Osteocyte (in vitro differentiated cells): ENCODE measurements around the gene IL31RA. TPM values are rescaled to one million over a fixed set of nuclear protein-coding genes. Genes with fewer than 3 reads are reported as not detected.
A peak's percentile ranks its signal among the peaks of the same experiment; 100 is the strongest.

Experiments used
- DNase-seq: peaks from one replicate; pipeline ENCODE4 v3.0.0; 2021; ENCODE audit warnings: mixed read lengths; ENCODE audit not compliant: unreplicated experiment; ENCODE audit errors: extremely low spot score
- H3K27ac Mint-ChIP-seq: one replicate; pipeline ENCODE4 v1.8.0; 2021; ENCODE audit warnings: mild to moderate bottlenecking, mixed read lengths; ENCODE audit not compliant: unreplicated experiment
- H3K27me3 Mint-ChIP-seq: one replicate; pipeline ENCODE4 v1.8.0; 2021; ENCODE audit warnings: mixed read lengths; ENCODE audit not compliant: unreplicated experiment
- H3K36me3 Mint-ChIP-seq: one replicate; pipeline ENCODE4 v1.8.0; 2021; ENCODE audit warnings: mixed read lengths; ENCODE audit not compliant: unreplicated experiment
- H3K4me1 Mint-ChIP-seq: one replicate; pipeline ENCODE4 v1.8.0; 2021; ENCODE audit warnings: mixed read lengths; ENCODE audit not compliant: unreplicated experiment
- H3K4me3 Mint-ChIP-seq: one replicate; pipeline ENCODE4 v1.8.0; 2021; ENCODE audit warnings: mild to moderate bottlenecking, moderate library complexity, mixed read lengths; ENCODE audit not compliant: unreplicated experiment
- H3K9me3 Mint-ChIP-seq: one replicate; pipeline ENCODE4 v1.8.0; 2021; ENCODE audit warnings: mixed read lengths; ENCODE audit not compliant: unreplicated experiment
- total RNA-seq: library from RNA; stranded (reverse); gene quantifications from 2 replicates; pipeline ENCODE4 v1.2.1, GENCODE V29; 2021
- TF ChIP-seq, protein P1 (sequence below): fragments of 200-600 bp; sonication (generic); IDR thresholded peaks from 2 replicates; pipeline ENCODE4 v1.5.0; 2021; ENCODE audit warnings: antibody characterized with exemption, mild to moderate bottlenecking, moderate library complexity

The IL31RA gene
- total RNA-seq, 1 donor from 2014 or later, result not detected

DNA sequence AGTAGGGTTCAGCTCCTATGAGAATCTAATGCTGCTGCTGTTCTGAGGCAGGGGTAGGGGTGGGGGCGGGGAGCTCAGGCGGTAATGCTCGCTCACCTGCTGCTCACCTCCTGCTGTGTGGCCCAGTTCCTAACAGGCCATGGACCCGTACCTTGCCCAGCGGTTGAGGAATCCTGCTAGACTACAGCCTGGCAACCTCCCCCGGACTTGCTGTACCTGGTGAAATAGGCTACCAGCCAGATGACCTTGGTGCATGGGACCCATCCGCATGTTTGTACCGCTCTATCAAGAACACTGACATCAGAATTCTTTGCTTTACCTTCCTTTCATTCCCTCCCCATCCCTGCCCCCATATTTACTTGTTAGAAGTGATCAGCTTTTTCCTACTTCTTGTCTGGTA lies 15.3 kb downstream of the IL31RA start:
- TF ChIP-seq, protein P1, sequence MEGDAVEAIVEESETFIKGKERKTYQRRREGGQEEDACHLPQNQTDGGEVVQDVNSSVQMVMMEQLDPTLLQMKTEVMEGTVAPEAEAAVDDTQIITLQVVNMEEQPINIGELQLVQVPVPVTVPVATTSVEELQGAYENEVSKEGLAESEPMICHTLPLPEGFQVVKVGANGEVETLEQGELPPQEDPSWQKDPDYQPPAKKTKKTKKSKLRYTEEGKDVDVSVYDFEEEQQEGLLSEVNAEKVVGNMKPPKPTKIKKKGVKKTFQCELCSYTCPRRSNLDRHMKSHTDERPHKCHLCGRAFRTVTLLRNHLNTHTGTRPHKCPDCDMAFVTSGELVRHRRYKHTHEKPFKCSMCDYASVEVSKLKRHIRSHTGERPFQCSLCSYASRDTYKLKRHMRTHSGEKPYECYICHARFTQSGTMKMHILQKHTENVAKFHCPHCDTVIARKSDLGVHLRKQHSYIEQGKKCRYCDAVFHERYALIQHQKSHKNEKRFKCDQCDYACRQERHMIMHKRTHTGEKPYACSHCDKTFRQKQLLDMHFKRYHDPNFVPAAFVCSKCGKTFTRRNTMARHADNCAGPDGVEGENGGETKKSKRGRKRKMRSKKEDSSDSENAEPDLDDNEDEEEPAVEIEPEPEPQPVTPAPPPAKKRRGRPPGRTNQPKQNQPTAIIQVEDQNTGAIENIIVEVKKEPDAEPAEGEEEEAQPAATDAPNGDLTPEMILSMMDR, result no peak
- no peaks in the 10 kb centered on the region for H3K9me3 Mint-ChIP-seq
- no peaks in the 10 kb centered on the region for H3K27me3 Mint-ChIP-seq

DNA sequence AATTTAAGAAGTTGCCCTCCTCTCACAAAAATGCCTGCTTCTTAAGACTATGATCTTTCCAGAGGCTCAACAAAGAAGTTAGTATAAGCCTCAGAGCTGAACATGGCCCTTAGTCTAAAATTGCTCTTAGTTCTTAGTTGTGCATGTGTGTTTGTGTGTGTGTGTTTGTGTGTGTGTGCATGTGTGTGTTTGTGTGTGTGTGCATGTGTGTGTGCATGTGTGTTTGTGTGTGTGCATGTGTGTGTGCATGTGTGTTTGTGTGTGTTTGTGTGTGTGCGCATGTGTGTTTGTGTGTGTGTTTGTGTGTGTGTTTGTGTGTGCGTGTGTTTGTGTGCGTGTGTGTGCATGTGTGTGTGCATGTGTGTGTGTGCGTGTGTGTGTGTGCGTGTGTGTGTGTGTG lies 15.8 kb downstream of the IL31RA start:
- Mint-ChIP-seq H3K9me3 (no peaks in the 10 kb centered on the region), H3K27ac (no peak overlapping the region), H3K4me1 (peaks cover 14% of the 10 kb centered on the region), H3K4me3 (no peak overlapping the region), H3K27me3 (no peaks in the 10 kb centered on the region), H3K36me3 (no peaks in the 10 kb centered on the region)
- DNase-seq, result no peak
- TF ChIP-seq, protein P1, result no peak

More for the DNA sequence above, 15.3 kb downstream of the IL31RA start:
- Mint-ChIP-seq H3K4me1 (peaks cover 14% of the 10 kb centered on the region), H3K36me3 (no peaks in the 10 kb centered on the region), H3K27ac (no peak overlapping the region), H3K4me3 (no peak overlapping the region)
- DNase-seq, result no peak

DNA sequence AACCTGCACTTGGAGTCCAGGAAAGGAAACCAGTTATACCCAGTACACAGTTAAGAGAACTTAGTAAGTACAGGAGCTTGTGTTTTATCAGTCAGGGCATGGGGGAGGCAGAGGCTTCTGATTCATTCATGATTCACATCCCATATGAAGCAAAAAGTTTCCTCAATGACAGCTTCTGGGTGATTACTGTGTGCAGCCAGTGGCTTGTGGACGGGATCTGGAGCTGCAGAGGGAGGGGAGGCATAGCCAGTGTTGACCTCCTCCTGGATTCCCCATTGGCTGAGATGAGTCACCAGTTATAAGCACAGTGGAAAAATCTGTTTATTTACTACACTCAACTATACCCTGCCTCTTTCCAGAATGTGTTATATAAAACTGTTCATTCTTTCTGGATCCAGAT lies 17.7 kb downstream of the IL31RA start:
- no peak overlapping the region for H3K4me3 Mint-ChIP-seq
- peaks cover 14% of the 10 kb centered on the region for H3K4me1 Mint-ChIP-seq
- H3K27me3 Mint-ChIP-seq, result no peaks in the 10 kb centered on the region
- no peak for DNase-seq
- no peaks in the 10 kb centered on the region for H3K9me3 Mint-ChIP-seq
- H3K36me3 Mint-ChIP-seq, result no peaks in the 10 kb centered on the region
- TF ChIP-seq, protein P1, result no peak
- peak overlapping the region; percentile 54 for H3K27ac Mint-ChIP-seq

DNA sequence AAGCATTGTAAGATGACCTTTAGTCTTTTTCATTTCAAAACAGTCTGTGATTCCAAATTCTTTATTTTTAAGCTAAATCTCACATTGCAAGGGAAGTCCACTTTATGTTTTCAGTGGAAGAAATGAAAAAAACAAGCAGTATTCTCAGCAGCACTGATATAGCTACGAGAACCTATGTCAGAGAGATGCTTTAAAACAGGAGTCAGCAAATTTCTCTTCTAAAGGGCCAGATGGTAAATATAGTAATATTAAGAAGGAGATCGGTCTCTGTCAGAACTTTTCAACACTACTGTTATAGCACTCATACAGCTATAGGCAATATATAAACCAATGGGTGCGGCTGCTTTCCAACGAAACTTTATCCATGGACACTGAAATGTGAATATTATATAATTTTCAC lies 18.7 kb downstream of the IL31RA start:
- Mint-ChIP-seq H3K4me3 (no peak overlapping the region), H3K27ac (no peak overlapping the region), H3K9me3 (no peaks in the 10 kb centered on the region), H3K4me1 (peaks cover 14% of the 10 kb centered on the region), H3K36me3 (no peaks in the 10 kb centered on the region), H3K27me3 (no peaks in the 10 kb centered on the region)
- no peak for DNase-seq
- TF ChIP-seq, protein P1, result no peak

DNA sequence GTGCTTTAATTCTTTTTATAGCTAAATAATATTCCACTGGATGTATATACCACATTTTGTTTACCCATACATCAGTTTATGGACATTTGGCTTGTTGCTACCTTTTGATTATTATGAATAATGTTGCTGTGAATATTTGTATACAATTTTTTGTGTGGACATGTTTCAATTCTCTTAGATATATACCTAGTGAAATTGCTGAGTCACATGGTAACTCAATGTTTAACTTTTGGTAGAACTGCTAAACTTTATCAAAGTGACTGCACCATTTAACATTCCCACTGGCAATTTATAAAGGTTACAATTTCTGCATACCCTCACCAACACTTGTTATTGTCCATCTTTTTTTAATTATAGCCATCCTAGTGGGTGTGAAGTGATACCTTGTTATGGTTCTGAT lies 22.1 kb downstream of the IL31RA start:
- Mint-ChIP-seq H3K27ac (no peak overlapping the region), H3K4me1 (peaks cover 13% of the 10 kb centered on the region)

More for the DNA sequence above, 22.1 kb downstream of the IL31RA start:
- Mint-ChIP-seq H3K9me3 (peaks cover 15% of the 10 kb centered on the region), H3K27me3 (no peaks in the 10 kb centered on the region), H3K36me3 (no peaks in the 10 kb centered on the region), H3K4me3 (no peak overlapping the region)
- TF ChIP-seq, protein P1, result no peak
- DNase-seq, result no peak
